IMR-90 (cell line): ENCODE measurements around the gene LRRC19. TPM values are rescaled to one million over a fixed set of nuclear protein-coding genes. Genes with fewer than 3 reads are reported as not detected.

ENCODE experiments used
- ATAC-seq: fragments of 200-7000 bp; cut with Tn5 transposase; 2 replicates; pipeline ENCODE4 v1.9.1; 2020; ENCODE audit warnings: low read depth, mild to moderate bottlenecking, moderate library complexity
- BruUV-seq: library from RNA; stranded (reverse); fragments of 400-500 nt; replicated peaks from 2 replicates; lab custom pipeline; 2021; lab: Mats Ljungman, UMichigan
- CTCF ChIA-PET: fragments of 300-600 bp; formaldehyde crosslinking; extraction: SDS; loops from one replicate; lab custom pipeline; 2021; ENCODE audit warnings: antibody characterized with exemption; lab: Yijun Ruan, JAX
- POLR2A ChIA-PET: fragments of 300-600 bp; sonication (Branson Sonifier 250); formaldehyde crosslinking; loops from one replicate; lab custom pipeline; 2022; ENCODE audit warnings: antibody characterized with exemption; ENCODE audit not compliant: unreplicated experiment; lab: Charles Lee
- DNase-seq: peaks from one replicate; pipeline ENCODE4 v3.0.0; 2013
- H2AFZ ChIP-seq: replicated peaks from 2 replicates; pipeline ENCODE3; 2013; ENCODE audit warnings: low read length, mild to moderate bottlenecking; ENCODE audit not compliant: poor library complexity
- H2AK5ac ChIP-seq: 2 replicates; pipeline ENCODE4 v1.6.1; 2013; ENCODE audit warnings: low read depth, low read length, inconsistent platforms
- H2AK9ac ChIP-seq: replicated peaks from 2 replicates; pipeline ENCODE3; 2013; ENCODE audit warnings: mild to moderate bottlenecking, low read depth, low read length, moderate library complexity; ENCODE audit not compliant: poor library complexity
- H2BK120ac ChIP-seq: 2 replicates; pipeline ENCODE4 v1.6.1; 2013; ENCODE audit warnings: low read depth, low read length, inconsistent platforms
- H2BK15ac ChIP-seq: 3 replicates; pipeline ENCODE4 v1.6.1; 2013; ENCODE audit warnings: low read depth, low read length, inconsistent platforms
- H2BK20ac ChIP-seq: 2 replicates; pipeline ENCODE4 v1.6.1; 2013; ENCODE audit warnings: low read depth, mild to moderate bottlenecking, inconsistent platforms, low read length, moderate library complexity
- H2BK5ac ChIP-seq: 2 replicates; pipeline ENCODE4 v1.6.1; 2013; ENCODE audit warnings: mild to moderate bottlenecking, low read depth, low read length, inconsistent platforms; ENCODE audit not compliant: poor library complexity, severe bottlenecking
- H3K14ac ChIP-seq: replicated peaks from 2 replicates; pipeline ENCODE4 v1.6.1; 2013; ENCODE audit warnings: low read depth, low read length, inconsistent platforms
- H3K18ac ChIP-seq: 2 replicates; pipeline ENCODE4 v1.6.1; 2013; ENCODE audit warnings: low read depth, low read length, control low read depth
- H3K23ac ChIP-seq: 2 replicates; pipeline ENCODE4 v1.6.1; 2013; ENCODE audit warnings: low read depth, low read length, inconsistent platforms
- H3K27ac ChIP-seq: 2 replicates; pipeline ENCODE4 v1.5.1; 2013; ENCODE audit warnings: mild to moderate bottlenecking, control low read depth, low read length; ENCODE audit not compliant: insufficient read depth
- H3K27me3 ChIP-seq: 2 replicates; pipeline ENCODE4 v1.6.1; 2013; ENCODE audit warnings: low read length; ENCODE audit not compliant: control insufficient read depth, insufficient read depth
- H3K36me3 ChIP-seq: 2 replicates; pipeline ENCODE4 v1.6.1; 2013; ENCODE audit warnings: low read length, mixed read lengths; ENCODE audit not compliant: control insufficient read depth, insufficient read depth
- H3K4ac ChIP-seq: 2 replicates; pipeline ENCODE4 v1.6.1; 2013; ENCODE audit warnings: low read depth, low read length, inconsistent platforms
- H3K4me1 ChIP-seq: 2 replicates; pipeline ENCODE4 v1.6.1; 2013; ENCODE audit warnings: low read length, mixed read lengths; ENCODE audit not compliant: control insufficient read depth, insufficient read depth
- H3K4me2 ChIP-seq: 2 replicates; pipeline ENCODE4 v1.6.1; 2013; ENCODE audit warnings: low read depth, mild to moderate bottlenecking, control low read depth, low read length, moderate library complexity
- H3K4me3 ChIP-seq: 2 replicates; pipeline ENCODE4 v1.5.1; 2013; ENCODE audit warnings: low read depth, mild to moderate bottlenecking, control low read depth, low read length, moderate library complexity; ENCODE audit not compliant: insufficient read depth
- H3K56ac ChIP-seq: 2 replicates; pipeline ENCODE4 v1.6.1; 2013; ENCODE audit warnings: low read length, inconsistent platforms; ENCODE audit not compliant: insufficient read depth; ENCODE audit errors: extremely low read depth
- H3K79me1 ChIP-seq, 2 experiments: 2 replicates each; pipeline ENCODE4 v1.6.1; 2013; ENCODE audit warnings: low read length in 2 of 2, inconsistent platforms in 1 of 2, low read depth in 1 of 2
- H3K9ac ChIP-seq: 2 replicates; pipeline ENCODE4 v1.6.1; 2013; ENCODE audit warnings: low read depth, low read length, control low read depth
- H3K9me1 ChIP-seq: 2 replicates; pipeline ENCODE4 v1.6.1; 2013; ENCODE audit warnings: low read length, inconsistent platforms; ENCODE audit not compliant: insufficient read depth
- H3K9me3 ChIP-seq: 2 replicates; pipeline ENCODE4 v1.6.1; 2013; ENCODE audit warnings: low read length; ENCODE audit not compliant: control insufficient read depth, insufficient read depth
- H4K20me1 ChIP-seq: 2 replicates; pipeline ENCODE4 v1.6.1; 2013; ENCODE audit warnings: low read length, inconsistent platforms; ENCODE audit not compliant: insufficient read depth
- H4K5ac ChIP-seq: 2 replicates; pipeline ENCODE4 v1.6.1; 2013; ENCODE audit warnings: mild to moderate bottlenecking, low read depth, low read length, control low read depth
- H4K8ac ChIP-seq, 2 experiments: 2 replicates each; pipeline ENCODE4 v1.6.1; 2013; ENCODE audit warnings: low read depth in 2 of 2, low read length in 2 of 2, control low read depth in 1 of 2, inconsistent platforms in 1 of 2
- H4K91ac ChIP-seq: 2 replicates; pipeline ENCODE4 v1.6.1; 2013; ENCODE audit warnings: low read depth, low read length, inconsistent platforms; ENCODE audit not compliant: insufficient read depth
- BHLHE40 ChIP-seq: fragments of 150-350 bp; IDR thresholded peaks from 2 replicates; pipeline ENCODE4 v1.6.1; 2016; ENCODE audit warnings: mild to moderate bottlenecking, low read depth, low read length
- CEBPB ChIP-seq: IDR thresholded peaks from 2 replicates; pipeline ENCODE4 v1.6.1; 2012; ENCODE audit warnings: low read depth, low read length, improper control_type of control experiment
- CHD1 ChIP-seq: IDR thresholded peaks from 2 replicates; pipeline ENCODE4 v1.6.1; 2012; ENCODE audit warnings: low read depth, low read length, improper control_type of control experiment
- FOS ChIP-seq: fragments of 150-350 bp; IDR thresholded peaks from 2 replicates; pipeline ENCODE4 v1.6.1; 2016; ENCODE audit warnings: low read depth, low read length
- MAFK ChIP-seq: IDR thresholded peaks from 2 replicates; pipeline ENCODE4 v1.6.1; 2012; ENCODE audit warnings: low read depth, low read length, improper control_type of control experiment
- MAZ ChIP-seq: IDR thresholded peaks from 2 replicates; pipeline ENCODE4 v1.6.1; 2012; ENCODE audit warnings: low read depth, mild to moderate bottlenecking, low read length, improper control_type of control experiment, moderate library complexity, borderline replicate concordance
- MXI1 ChIP-seq: IDR thresholded peaks from 2 replicates; pipeline ENCODE4 v1.6.1; 2012; ENCODE audit warnings: low read depth, mild to moderate bottlenecking, low read length, moderate library complexity, borderline replicate concordance
- NFE2L2 ChIP-seq: fragments of 150-350 bp; IDR thresholded peaks from 2 replicates; pipeline ENCODE4 v1.6.1; 2016; ENCODE audit warnings: low read depth, mild to moderate bottlenecking, low read length
- POLR2A ChIP-seq: IDR thresholded peaks from 2 replicates; pipeline ENCODE4 v1.6.1; 2012; ENCODE audit warnings: mild to moderate bottlenecking, low read depth, low read length
- RAD21 ChIP-seq: IDR thresholded peaks from 2 replicates; pipeline ENCODE4 v1.6.1; 2012; ENCODE audit warnings: low read length, improper control_type of control experiment
- RCOR1 ChIP-seq: IDR thresholded peaks from 2 replicates; pipeline ENCODE4 v1.6.1; 2012; ENCODE audit warnings: mild to moderate bottlenecking, low read length, improper control_type of control experiment; ENCODE audit not compliant: insufficient replicate concordance
- RFX5 ChIP-seq: IDR thresholded peaks from 2 replicates; pipeline ENCODE4 v1.8.0; 2012; ENCODE audit warnings: low read depth, mild to moderate bottlenecking, low read length, moderate library complexity
- SMC3 ChIP-seq: fragments of 150-350 bp; IDR thresholded peaks from 2 replicates; pipeline ENCODE4 v1.6.1; 2016; ENCODE audit warnings: low read depth, mild to moderate bottlenecking, antibody characterized with exemption, low read length, moderate library complexity
- WGBS, 2 experiments: methylation state at CpG; one replicate each; pipeline versions ENCODE4 v1.1.5 to v1.1.7; 2013; ENCODE audit warnings: missing lambda C conversion rate in 2 of 2; ENCODE audit not compliant: insufficient read length in 1 of 2; ENCODE audit errors: extremely low coverage in 2 of 2; 5-methylcytosine and 5-hydroxymethylcytosine counted together
- dilution Hi-C: fragments of 300-500 bp; cut with HindIII; formaldehyde crosslinking; loops from one replicate; pipeline ENCODE4 v1.14.3; 2018; ENCODE audit warnings: low sequenced_read_pairs; ENCODE audit not compliant: unreplicated experiment
- in situ Hi-C: fragments of 300-500 bp; cut with MboI; formaldehyde crosslinking; loops from 3 replicates; pipeline ENCODE4 v1.14.3; 2019; ENCODE audit warnings: low sequenced_read_pairs, inconsistent platforms, mixed read lengths
- intact Hi-C: fragments of 100-400 bp; cut with micrococcal nuclease; formaldehyde crosslinking; loops from 2 replicates; pipeline ENCODE4 v1.10.0; 2022
- polyA plus RNA-seq, 3 experiments: library from polyadenylated mRNA; depleted of rRNA; stranded (reverse); fragments of >200 nt; gene quantifications; 2 replicates each; pipeline ENCODE4 v1.2.3, GENCODE V29; 2012; ENCODE audit warnings: low replicate concordance in 1 of 3
- total RNA-seq: library from RNA; depleted of rRNA; stranded (reverse); fragments of >200 nt; gene quantifications from 2 replicates; pipeline ENCODE4 v1.2.3, GENCODE V29; 2012
- TF ChIP-seq, protein P1 (sequence below): fragments of 150-350 bp; IDR thresholded peaks from 2 replicates; pipeline ENCODE4 v1.6.1; 2016; ENCODE audit warnings: low read depth, mild to moderate bottlenecking, low read length, moderate library complexity, borderline replicate concordance
- TF ChIP-seq, protein P2 (sequence below): fragments of 150-350 bp; IDR thresholded peaks from 2 replicates; pipeline ENCODE4 v1.6.1; 2017; ENCODE audit warnings: mild to moderate bottlenecking, antibody characterized with exemption, low read length, low read depth

LRRC19 gene
- total and polyA plus RNA-seq, 2 of the 4 experiments (the other 2 are of a cell fraction) = not detected

DNA sequence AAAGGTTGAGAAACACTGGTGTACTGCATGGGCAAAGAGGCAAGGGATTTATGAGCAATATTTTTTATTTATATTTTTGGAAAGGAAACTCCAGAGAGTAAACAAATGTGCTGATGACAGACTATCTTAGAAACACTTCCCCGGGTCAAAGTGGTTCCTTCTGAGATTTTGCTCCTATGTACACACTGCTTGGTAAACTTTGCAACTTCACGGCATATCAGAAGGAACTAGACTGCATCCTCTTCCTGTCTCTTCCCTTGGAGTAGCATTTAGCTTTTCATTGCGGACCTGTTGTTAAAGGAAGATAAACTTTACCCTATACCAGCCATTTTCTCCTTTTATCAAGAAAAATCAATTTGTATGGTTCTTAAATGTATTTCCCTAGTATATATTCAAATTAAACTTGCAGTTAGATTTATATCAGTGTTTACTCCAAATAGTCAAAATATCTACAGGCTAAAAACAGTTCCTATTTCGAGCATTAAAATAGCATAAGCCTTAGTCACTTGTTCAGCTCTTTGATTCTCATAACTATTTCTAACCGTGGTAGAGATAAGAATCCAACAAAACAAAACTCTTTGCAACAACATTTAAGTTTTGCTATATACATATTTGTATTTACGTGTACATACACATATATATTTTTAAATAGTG is 48.0 kb upstream of the LRRC19 start (continued):
- TF ChIP-seq RAD21 = no peak

DNA sequence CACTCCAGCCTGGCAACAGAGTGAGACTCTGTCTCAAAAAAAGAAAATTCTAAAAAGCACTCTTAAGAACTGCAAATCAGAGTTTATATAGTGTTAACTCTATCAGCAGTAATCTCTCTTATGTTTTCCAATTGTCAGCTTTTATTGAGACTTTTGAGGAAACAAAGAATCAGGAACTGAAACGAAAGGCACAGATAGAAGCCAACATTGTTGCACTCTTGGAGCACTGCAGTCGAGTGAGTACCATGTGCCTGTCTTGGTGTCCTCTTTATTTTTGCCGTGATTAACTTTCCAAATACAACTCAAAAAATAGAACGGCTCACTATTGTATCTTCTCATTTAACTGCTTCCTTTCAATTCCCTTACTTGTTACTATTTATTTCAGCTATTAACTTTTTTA is 41.7 kb upstream of the LRRC19 start:
- intact Hi-C loops (no loop called here), dilution Hi-C loops (no loop called here), in situ Hi-C loops (no loop called here)
- no peaks in the 10 kb centered on the region for H4K20me1 ChIP-seq
- no peak overlapping the region for H3K56ac ChIP-seq
- no peaks in the 10 kb centered on the region for H3K9me1 ChIP-seq
- H3K14ac ChIP-seq = no peak overlapping the region
- no peak overlapping the region for H2AK9ac ChIP-seq
- no peaks in the 10 kb centered on the region for H3K4me1 ChIP-seq
- ChIA-PET POLR2A (no interaction called here), CTCF (no interaction called here)
- H2BK5ac ChIP-seq = no peak overlapping the region
- H3K23ac ChIP-seq = no peak overlapping the region
- H2BK120ac ChIP-seq = no peak overlapping the region
- H3K18ac ChIP-seq = no peak overlapping the region
- ATAC-seq (no peak), DNase-seq (no peak)
- no peak overlapping the region for H2AFZ ChIP-seq
- no peaks in the 10 kb centered on the region for H3K36me3 ChIP-seq
- no peaks in the 10 kb centered on the region for H3K9me3 ChIP-seq
- no TSS peak for BruUV-seq
- H3K27ac ChIP-seq = no peak overlapping the region
- H3K4ac ChIP-seq = no peak overlapping the region
- H3K4me2 ChIP-seq = no peak overlapping the region
- no peak overlapping the region for H2BK15ac ChIP-seq
- H3K27me3 ChIP-seq = no peaks in the 10 kb centered on the region
- no peak overlapping the region for H4K91ac ChIP-seq
- no peak overlapping the region for H2AK5ac ChIP-seq
- no peak overlapping the region for H2BK20ac ChIP-seq
- no peak overlapping the region for H3K9ac ChIP-seq
- no peak overlapping the region for H4K8ac ChIP-seq
- 100% methylated on average over 2 of the region's 4 CpGs; no CpG with 5 or more reads in 1 of the 2 experiments for WGBS, 2 experiments
- no peak overlapping the region for H4K5ac ChIP-seq
- no peaks in the 10 kb centered on the region for H3K79me1 ChIP-seq
- H3K4me3 ChIP-seq = no peak overlapping the region
- TF ChIP-seq MAFK (no peak), BHLHE40 (no peak), CEBPB (no peak), RAD21 (no peak), NFE2L2 (no peak), MXI1 (no peak), RFX5 (no peak), CHD1 (no peak), MAZ (no peak), SMC3 (no peak), FOS (no peak), POLR2A (no peak), RCOR1 (no peak)
- TF ChIP-seq, protein P1, sequence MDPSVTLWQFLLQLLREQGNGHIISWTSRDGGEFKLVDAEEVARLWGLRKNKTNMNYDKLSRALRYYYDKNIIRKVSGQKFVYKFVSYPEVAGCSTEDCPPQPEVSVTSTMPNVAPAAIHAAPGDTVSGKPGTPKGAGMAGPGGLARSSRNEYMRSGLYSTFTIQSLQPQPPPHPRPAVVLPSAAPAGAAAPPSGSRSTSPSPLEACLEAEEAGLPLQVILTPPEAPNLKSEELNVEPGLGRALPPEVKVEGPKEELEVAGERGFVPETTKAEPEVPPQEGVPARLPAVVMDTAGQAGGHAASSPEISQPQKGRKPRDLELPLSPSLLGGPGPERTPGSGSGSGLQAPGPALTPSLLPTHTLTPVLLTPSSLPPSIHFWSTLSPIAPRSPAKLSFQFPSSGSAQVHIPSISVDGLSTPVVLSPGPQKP = no peak
- TF ChIP-seq, protein P2, sequence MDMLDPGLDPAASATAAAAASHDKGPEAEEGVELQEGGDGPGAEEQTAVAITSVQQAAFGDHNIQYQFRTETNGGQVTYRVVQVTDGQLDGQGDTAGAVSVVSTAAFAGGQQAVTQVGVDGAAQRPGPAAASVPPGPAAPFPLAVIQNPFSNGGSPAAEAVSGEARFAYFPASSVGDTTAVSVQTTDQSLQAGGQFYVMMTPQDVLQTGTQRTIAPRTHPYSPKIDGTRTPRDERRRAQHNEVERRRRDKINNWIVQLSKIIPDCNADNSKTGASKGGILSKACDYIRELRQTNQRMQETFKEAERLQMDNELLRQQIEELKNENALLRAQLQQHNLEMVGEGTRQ = no peak
